ENCODE data around the gene CEP164.

The CEP164 gene

GRCh38 chr11:117437791-117438130, 110.1 kb downstream of the CEP164 start:
- Histone ChIP-seq H3K4me3 (ENCODE audit: low read depth in 1 of 2, low read length in 2 of 2) (no peak overlapping the region), H3K9me3 (ENCODE audit: low read length) (no peaks in the 10 kb centered on the region), H3K36me3 (ENCODE audit: insufficient read depth, low read length) (no peaks in the 10 kb centered on the region), H3K4me1 (ENCODE audit: insufficient read depth, low read length) (no peaks in the 10 kb centered on the region), H3K9ac (ENCODE audit: low read length) (no peak overlapping the region), H3K27ac (ENCODE audit: low read depth, low read length) (no peak overlapping the region), H3K27me3 (ENCODE audit: control insufficient read depth in 1 of 2, insufficient read depth in 2 of 2, low read length in 2 of 2) (no peaks in the 10 kb centered on the region)

GRCh38 chr11:117438371-117439000, 110.8 kb downstream of the CEP164 start:
- Histone ChIP-seq H3K9ac (ENCODE audit: low read length) (no peak overlapping the region), H3K9me3 (ENCODE audit: low read length) (no peaks in the 10 kb centered on the region)

DNA sequence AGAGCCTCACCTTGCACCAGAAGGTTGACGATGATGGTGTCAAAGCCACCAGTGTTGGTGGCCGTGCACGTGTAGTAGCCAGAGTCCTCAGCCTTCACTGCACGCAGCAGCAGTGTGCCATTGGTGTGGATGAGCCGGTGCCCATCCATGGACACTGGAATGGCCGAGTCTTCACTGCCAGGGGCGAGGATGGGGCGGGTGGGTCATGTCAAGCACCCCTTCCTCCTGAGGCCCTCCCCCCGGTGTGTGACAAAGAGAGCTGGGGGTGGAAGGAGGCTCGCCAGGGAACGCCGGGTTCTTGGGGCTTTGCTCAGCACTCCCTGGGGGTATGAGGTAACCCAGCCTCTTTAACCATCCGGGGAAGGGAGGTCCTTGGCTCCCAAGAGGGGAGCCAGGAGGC, 111.6 kb downstream of the CEP164 start:
- H3K9ac ChIP-seq (ENCODE audit: low read length) = no peak overlapping the region
- H3K9me3 ChIP-seq (ENCODE audit: low read length) = no peaks in the 10 kb centered on the region
- no peaks in the 10 kb centered on the region for H3K36me3 ChIP-seq (ENCODE audit: insufficient read depth, low read length)
- no peaks in the 10 kb centered on the region for H3K4me1 ChIP-seq (ENCODE audit: insufficient read depth, low read length)
- H3K27me3 ChIP-seq (ENCODE audit: control insufficient read depth in 1 of 2, insufficient read depth in 2 of 2, low read length in 2 of 2) = no peaks in the 10 kb centered on the region
- no peak overlapping the region for H3K27ac ChIP-seq (ENCODE audit: low read depth, low read length)
- no peak overlapping the region for H3K4me3 ChIP-seq (ENCODE audit: low read depth in 1 of 2, low read length in 2 of 2)

More at GRCh38 chr11:117438371-117439000, 110.8 kb downstream of the CEP164 start:
- Histone ChIP-seq H3K27me3 (ENCODE audit: control insufficient read depth in 1 of 2, insufficient read depth in 2 of 2, low read length in 2 of 2) (no peaks in the 10 kb centered on the region), H3K4me1 (ENCODE audit: insufficient read depth, low read length) (no peaks in the 10 kb centered on the region), H3K36me3 (ENCODE audit: insufficient read depth, low read length) (no peaks in the 10 kb centered on the region), H3K4me3 (ENCODE audit: low read depth in 1 of 2, low read length in 2 of 2) (no peak overlapping the region), H3K27ac (ENCODE audit: low read depth, low read length) (no peak overlapping the region)

- Histone ChIP-seq H3K27ac (ENCODE audit: low read depth, low read length) (no peak overlapping the region), H3K36me3 (ENCODE audit: insufficient read depth, low read length) (no peaks in the 10 kb centered on the region), H3K4me1 (ENCODE audit: insufficient read depth, low read length) (no peaks in the 10 kb centered on the region), H3K9me3 (ENCODE audit: low read length) (no peaks in the 10 kb centered on the region), H3K9ac (ENCODE audit: low read length) (no peak overlapping the region), H3K4me3 (ENCODE audit: low read depth in 1 of 2, low read length in 2 of 2) (no peak overlapping the region), H3K27me3 (ENCODE audit: control insufficient read depth in 1 of 2, insufficient read depth in 2 of 2, low read length in 2 of 2) (no peaks in the 10 kb centered on the region)
Measured at GRCh38 chr11:117440258-117440657, 112.6 kb downstream of the CEP164 start.

DNA sequence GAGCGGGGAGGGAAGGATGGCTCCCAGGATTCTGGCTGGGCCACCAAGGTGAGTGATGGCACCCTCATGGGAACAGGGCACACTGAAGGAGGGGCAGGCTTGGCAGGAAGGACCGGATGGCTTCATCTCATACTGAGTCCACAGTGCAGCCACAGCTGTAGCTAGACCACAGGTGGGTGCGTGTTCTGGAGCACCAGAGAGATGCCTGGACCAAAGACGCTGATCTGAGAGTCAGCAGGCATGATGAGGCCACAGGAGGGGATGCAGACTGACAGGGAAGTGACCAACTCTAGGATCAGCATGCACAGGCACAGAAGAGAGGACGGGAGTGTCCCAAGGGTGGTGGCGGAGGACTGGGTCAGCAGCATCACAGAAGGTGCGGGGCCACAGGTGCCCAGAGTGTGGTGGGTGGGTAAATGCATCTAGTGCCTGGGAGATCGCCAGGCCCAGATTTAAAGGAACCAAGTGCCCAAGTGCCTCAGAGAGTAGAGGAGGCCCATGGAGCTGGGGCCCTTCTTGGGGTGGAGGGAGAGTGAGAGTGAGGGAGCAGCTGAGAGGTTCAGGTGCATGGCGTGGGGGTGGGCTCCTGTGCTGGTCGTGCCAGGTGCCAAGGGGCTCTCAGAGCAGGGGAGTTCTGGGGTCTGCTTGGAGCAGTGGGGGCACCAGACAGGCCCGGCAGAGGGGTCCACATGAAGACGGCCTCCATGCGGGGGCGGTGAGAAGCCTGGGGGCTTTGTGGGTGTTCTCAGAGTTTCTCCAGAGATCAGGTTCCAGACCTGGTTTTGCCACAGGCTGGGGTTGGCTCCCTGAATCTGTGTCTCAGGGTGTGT, 113.7 kb downstream of the CEP164 start:
- Histone ChIP-seq H3K4me1 (ENCODE audit: insufficient read depth, low read length) (no peaks in the 10 kb centered on the region), H3K27me3 (ENCODE audit: control insufficient read depth in 1 of 2, insufficient read depth in 2 of 2, low read length in 2 of 2) (no peaks in the 10 kb centered on the region), H3K9ac (ENCODE audit: low read length) (no peak overlapping the region), H3K9me3 (ENCODE audit: low read length) (no peaks in the 10 kb centered on the region), H3K4me3 (ENCODE audit: low read depth in 1 of 2, low read length in 2 of 2) (no peak overlapping the region), H3K36me3 (ENCODE audit: insufficient read depth, low read length) (no peaks in the 10 kb centered on the region), H3K27ac (ENCODE audit: low read depth, low read length) (no peak overlapping the region)

- Histone ChIP-seq H3K9me3 (ENCODE audit: low read length) (no peaks in the 10 kb centered on the region), H3K27ac (ENCODE audit: low read depth, low read length) (no peak overlapping the region), H3K27me3 (ENCODE audit: control insufficient read depth in 1 of 2, insufficient read depth in 2 of 2, low read length in 2 of 2) (no peaks in the 10 kb centered on the region), H3K4me1 (ENCODE audit: insufficient read depth, low read length) (no peaks in the 10 kb centered on the region), H3K36me3 (ENCODE audit: insufficient read depth, low read length) (no peaks in the 10 kb centered on the region), H3K9ac (ENCODE audit: low read length) (no peak overlapping the region), H3K4me3 (ENCODE audit: low read depth in 1 of 2, low read length in 2 of 2) (no peak overlapping the region)
Measured at GRCh38 chr11:117442049-117442868, 114.6 kb downstream of the CEP164 start.

GRCh38 chr11:117442869-117443239, 115.2 kb downstream of the CEP164 start:
- Histone ChIP-seq H3K4me3 (ENCODE audit: low read depth in 1 of 2, low read length in 2 of 2) (no peak overlapping the region), H3K36me3 (ENCODE audit: insufficient read depth, low read length) (no peaks in the 10 kb centered on the region), H3K9me3 (ENCODE audit: low read length) (no peaks in the 10 kb centered on the region), H3K4me1 (ENCODE audit: insufficient read depth, low read length) (no peaks in the 10 kb centered on the region), H3K27me3 (ENCODE audit: control insufficient read depth in 1 of 2, insufficient read depth in 2 of 2, low read length in 2 of 2) (no peaks in the 10 kb centered on the region), H3K27ac (ENCODE audit: low read depth, low read length) (no peak overlapping the region), H3K9ac (ENCODE audit: low read length) (no peak overlapping the region)

GRCh38 chr11:117443266-117444186, 115.9 kb downstream of the CEP164 start:
- H3K9me3 ChIP-seq (ENCODE audit: low read length) = no peaks in the 10 kb centered on the region
- no peak overlapping the region for H3K9ac ChIP-seq (ENCODE audit: low read length)
- H3K36me3 ChIP-seq (ENCODE audit: insufficient read depth, low read length) = no peaks in the 10 kb centered on the region
- H3K4me3 ChIP-seq (ENCODE audit: low read depth in 1 of 2, low read length in 2 of 2) = no peak overlapping the region
- no peak overlapping the region for H3K27ac ChIP-seq (ENCODE audit: low read depth, low read length)
- no peaks in the 10 kb centered on the region for H3K4me1 ChIP-seq (ENCODE audit: insufficient read depth, low read length)
- H3K27me3 ChIP-seq (ENCODE audit: control insufficient read depth in 1 of 2, insufficient read depth in 2 of 2, low read length in 2 of 2) = no peaks in the 10 kb centered on the region

DNA sequence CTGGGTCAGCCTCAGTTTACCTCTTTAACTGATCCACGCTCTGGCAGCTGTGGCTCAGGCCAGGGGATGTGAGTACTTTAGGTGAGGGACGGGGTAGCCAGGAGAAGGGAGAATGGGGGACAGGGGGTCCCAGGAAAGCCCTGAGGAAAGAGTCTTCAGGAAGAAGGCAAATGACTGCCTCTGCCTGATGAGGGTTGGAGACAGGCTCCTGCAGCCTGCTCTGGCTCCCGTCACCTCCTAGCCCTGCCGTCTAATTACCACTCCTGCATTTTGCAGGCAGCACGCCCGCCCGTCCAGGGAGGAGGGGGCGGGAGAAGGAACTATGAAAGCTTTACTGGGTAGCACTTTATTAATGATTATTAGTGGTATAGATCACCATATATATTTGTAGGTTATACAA, 116.6 kb downstream of the CEP164 start:
- Histone ChIP-seq H3K27ac (ENCODE audit: low read depth, low read length) (no peak overlapping the region), H3K9me3 (ENCODE audit: low read length) (no peaks in the 10 kb centered on the region), H3K36me3 (ENCODE audit: insufficient read depth, low read length) (no peaks in the 10 kb centered on the region), H3K27me3 (ENCODE audit: control insufficient read depth in 1 of 2, insufficient read depth in 2 of 2, low read length in 2 of 2) (no peaks in the 10 kb centered on the region), H3K9ac (ENCODE audit: low read length) (no peak overlapping the region), H3K4me1 (ENCODE audit: insufficient read depth, low read length) (no peaks in the 10 kb centered on the region), H3K4me3 (ENCODE audit: low read depth in 1 of 2, low read length in 2 of 2) (no peak overlapping the region)

- Histone ChIP-seq H3K27me3 (ENCODE audit: control insufficient read depth in 1 of 2, insufficient read depth in 2 of 2, low read length in 2 of 2) (no peaks in the 10 kb centered on the region), H3K36me3 (ENCODE audit: insufficient read depth, low read length) (no peaks in the 10 kb centered on the region)
Measured at GRCh38 chr11:117444711-117445658, 117.3 kb downstream of the CEP164 start.

More at GRCh38 chr11:117444711-117445658, 117.3 kb downstream of the CEP164 start:
- Histone ChIP-seq H3K9ac (ENCODE audit: low read length) (no peak overlapping the region), H3K4me1 (ENCODE audit: insufficient read depth, low read length) (no peaks in the 10 kb centered on the region), H3K9me3 (ENCODE audit: low read length) (no peaks in the 10 kb centered on the region), H3K27ac (ENCODE audit: low read depth, low read length) (no peak overlapping the region), H3K4me3 (ENCODE audit: low read depth in 1 of 2, low read length in 2 of 2) (no peak overlapping the region)
